ENCODE results near the gene ADAMTS7. TPM values are rescaled to one million over a fixed set of nuclear protein-coding genes. Genes with fewer than 3 reads are reported as not detected.

The ADAMTS7 gene
- total RNA-seq, 4 donors from 2014 or later, result 0.42 to 1.1 (median 0.76) TPM

DNA sequence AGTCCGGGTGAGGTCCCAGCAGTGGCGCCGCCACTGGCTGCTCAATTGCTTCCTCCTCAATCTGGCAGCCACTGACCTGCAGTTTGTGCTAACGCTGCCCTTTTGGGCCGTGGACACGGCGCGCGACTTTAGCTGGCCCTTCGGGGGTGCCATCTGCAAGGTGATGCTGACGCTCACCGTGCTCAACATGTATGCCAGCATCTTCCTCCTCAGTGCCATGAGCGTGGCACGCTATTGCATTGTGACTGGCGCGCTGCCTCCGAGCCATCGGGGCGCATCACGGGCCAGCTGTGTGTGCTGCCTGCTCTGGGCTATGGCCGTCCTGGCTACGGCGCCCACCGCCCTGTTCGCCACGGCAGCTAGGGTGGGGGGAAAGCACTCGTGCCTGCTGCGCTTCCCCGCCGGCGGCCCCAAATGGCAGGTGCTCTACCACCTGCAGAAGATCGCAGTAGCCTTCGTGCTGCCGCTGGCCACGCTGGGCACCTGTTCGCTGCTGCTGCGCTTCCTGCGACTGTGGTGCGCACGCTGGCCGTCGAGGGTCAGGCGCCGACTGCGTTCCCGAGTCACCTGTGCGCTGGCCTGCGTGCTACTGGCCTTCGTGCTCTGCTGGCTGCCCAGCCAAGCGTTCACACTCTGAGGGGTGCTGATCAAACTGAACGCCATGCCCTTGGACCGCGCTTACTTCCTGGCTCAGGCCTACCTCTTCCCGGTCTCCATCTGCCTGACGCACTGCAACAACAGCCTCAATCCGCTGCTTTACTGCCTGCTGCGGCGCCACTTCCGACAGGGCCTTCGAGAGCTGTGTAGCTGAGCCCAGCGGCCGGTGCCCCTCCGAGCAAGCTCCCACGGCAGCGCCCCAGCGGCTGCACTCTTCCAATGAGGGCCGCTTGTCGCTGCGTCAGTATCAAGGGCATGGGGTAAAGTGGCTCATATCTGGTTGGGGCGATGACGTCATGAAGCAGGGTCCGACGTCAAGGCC, 20.3 kb upstream of the ADAMTS7 start:
- Histone ChIP-seq H3K4me3 (no peak overlapping the region), H3K36me3 (no peaks in the 10 kb centered on the region), H3K4me1 (no peaks in the 10 kb centered on the region), H3K27ac (no peak overlapping the region), H3K27me3 (no peaks in the 10 kb centered on the region), H3K9me3 (no peaks in the 10 kb centered on the region)
- intact Hi-C loops (cut with DNase I; ENCODE audit: low total_unique reads) (no loop called here), in situ Hi-C loops (cut with MboI; ENCODE audit: low sequenced_read_pairs in 4 of 4) (loop anchor here in 1 of 4 donors (25.0 kb wide), 1 partner anchor 356 kb away; no protein-coding TSS in a partner anchor)
- DNase-seq (no peak), ATAC-seq (no peak)
- TF ChIP-seq POLR2A (IDR thresholded peaks at IDR 0.05), result no peak
- TF ChIP-seq, protein P1, sequence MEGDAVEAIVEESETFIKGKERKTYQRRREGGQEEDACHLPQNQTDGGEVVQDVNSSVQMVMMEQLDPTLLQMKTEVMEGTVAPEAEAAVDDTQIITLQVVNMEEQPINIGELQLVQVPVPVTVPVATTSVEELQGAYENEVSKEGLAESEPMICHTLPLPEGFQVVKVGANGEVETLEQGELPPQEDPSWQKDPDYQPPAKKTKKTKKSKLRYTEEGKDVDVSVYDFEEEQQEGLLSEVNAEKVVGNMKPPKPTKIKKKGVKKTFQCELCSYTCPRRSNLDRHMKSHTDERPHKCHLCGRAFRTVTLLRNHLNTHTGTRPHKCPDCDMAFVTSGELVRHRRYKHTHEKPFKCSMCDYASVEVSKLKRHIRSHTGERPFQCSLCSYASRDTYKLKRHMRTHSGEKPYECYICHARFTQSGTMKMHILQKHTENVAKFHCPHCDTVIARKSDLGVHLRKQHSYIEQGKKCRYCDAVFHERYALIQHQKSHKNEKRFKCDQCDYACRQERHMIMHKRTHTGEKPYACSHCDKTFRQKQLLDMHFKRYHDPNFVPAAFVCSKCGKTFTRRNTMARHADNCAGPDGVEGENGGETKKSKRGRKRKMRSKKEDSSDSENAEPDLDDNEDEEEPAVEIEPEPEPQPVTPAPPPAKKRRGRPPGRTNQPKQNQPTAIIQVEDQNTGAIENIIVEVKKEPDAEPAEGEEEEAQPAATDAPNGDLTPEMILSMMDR (IDR thresholded peaks at IDR 0.05 in 4 of 5, conservative IDR thresholded peaks at IDR 0.05 in 1 of 5), result no peak

DNA sequence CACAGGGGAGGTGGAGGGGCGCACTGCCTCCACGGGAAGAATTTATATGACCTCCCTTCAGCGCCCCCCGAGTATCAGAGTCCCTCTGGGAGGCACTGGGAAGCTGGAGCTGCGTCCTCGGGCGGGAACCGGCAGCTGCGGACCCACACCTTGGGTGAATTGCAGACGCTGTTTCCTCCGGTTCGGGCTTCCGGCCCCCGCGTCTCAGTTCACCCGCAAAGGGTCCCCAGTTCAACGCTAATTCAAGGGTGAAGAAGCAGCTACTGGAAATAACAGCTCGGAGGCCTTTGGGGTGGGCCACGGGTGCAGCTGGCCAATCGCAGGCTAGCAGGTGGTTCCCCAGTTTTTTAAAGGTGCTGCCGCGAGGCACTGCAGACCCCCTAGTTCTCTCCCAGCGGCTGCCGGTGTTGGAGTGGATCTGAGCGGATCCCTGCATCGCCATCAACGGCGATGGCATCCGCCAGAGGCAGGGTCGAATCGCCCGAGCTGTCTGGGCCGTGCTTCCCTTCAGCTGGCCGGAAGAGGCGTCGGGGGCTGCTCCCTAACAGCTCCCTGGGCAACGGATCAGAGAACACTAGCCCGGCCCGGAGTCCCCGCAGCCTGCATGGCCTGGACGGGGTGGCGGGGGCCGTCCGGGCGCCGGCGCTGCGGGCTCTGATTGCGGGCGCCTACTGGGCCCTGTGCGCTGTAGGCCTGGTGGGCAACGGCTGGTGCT, 19.4 kb upstream of the ADAMTS7 start:
- intact Hi-C loops (cut with DNase I; ENCODE audit: low total_unique reads), result no loop called here
- H3K27me3 ChIP-seq, result no peaks in the 10 kb centered on the region
- TF ChIP-seq, protein P1 (IDR thresholded peaks at IDR 0.05 in 4 of 5, conservative IDR thresholded peaks at IDR 0.05 in 1 of 5), result no peak
- no peak for TF ChIP-seq POLR2A (IDR thresholded peaks at IDR 0.05)
- in situ Hi-C loops (cut with MboI; ENCODE audit: low sequenced_read_pairs in 4 of 4), result loop anchor here in 1 of 4 donors (25.0 kb wide), 1 partner anchor 357 kb away; no protein-coding TSS in a partner anchor
- H3K9me3 ChIP-seq, result no peaks in the 10 kb centered on the region
- H3K36me3 ChIP-seq, result no peaks in the 10 kb centered on the region
- H3K4me1 ChIP-seq, result peaks cover 0 to 5% of the 10 kb centered on the region in 2 donors
- no peak for ATAC-seq
- no peak overlapping the region for H3K4me3 ChIP-seq
- no peak for DNase-seq
- no peak overlapping the region for H3K27ac ChIP-seq

- no peak for ATAC-seq
- Histone ChIP-seq H3K27me3 (no peaks in the 10 kb centered on the region), H3K4me1 (peaks cover 5 to 6% of the 10 kb centered on the region in 2 donors), H3K36me3 (no peaks in the 10 kb centered on the region), H3K27ac (no peak overlapping the region), H3K4me3 (no peak overlapping the region), H3K9me3 (no peaks in the 10 kb centered on the region)
- intact Hi-C loops (cut with DNase I; ENCODE audit: low total_unique reads) (no loop called here), in situ Hi-C loops (cut with MboI; ENCODE audit: low sequenced_read_pairs in 4 of 4) (loop anchor here in 1 of 4 donors (25.0 kb wide), 1 partner anchor 358 kb away; no protein-coding TSS in a partner anchor)
- DNase-seq, result no peak
- TF ChIP-seq, protein P1 (IDR thresholded peaks at IDR 0.05 in 4 of 5, conservative IDR thresholded peaks at IDR 0.05 in 1 of 5), result no peak
- TF ChIP-seq POLR2A (IDR thresholded peaks at IDR 0.05), result no peak
These were observed 17.7 kb upstream of the ADAMTS7 start for GRCh38 chr15:78828920-78829319.

- DNase-seq (no peak), ATAC-seq (no peak)
- peaks cover 5 to 6% of the 10 kb centered on the region in 2 donors for H3K4me1 ChIP-seq
- no peaks in the 10 kb centered on the region for H3K36me3 ChIP-seq
- no peak overlapping the region for H3K4me3 ChIP-seq
- no peak overlapping the region for H3K27ac ChIP-seq
- TF ChIP-seq POLR2A (IDR thresholded peaks at IDR 0.05), result no peak
- TF ChIP-seq, protein P1 (IDR thresholded peaks at IDR 0.05 in 4 of 5, conservative IDR thresholded peaks at IDR 0.05 in 1 of 5), result no peak
- intact Hi-C loops (cut with DNase I; ENCODE audit: low total_unique reads), result no loop called here
- in situ Hi-C loops (cut with MboI; ENCODE audit: low sequenced_read_pairs in 4 of 4), result no loop called here
- no peaks in the 10 kb centered on the region for H3K27me3 ChIP-seq
- H3K9me3 ChIP-seq, result no peaks in the 10 kb centered on the region
These were observed 11.2 kb upstream of the ADAMTS7 start for GRCh38 chr15:78822514-78822913.
